ENCODE data around the gene MFSD12.
"Not testable (repeated sequence)": the region's sequence is repeated elsewhere in the genome, so short reads cannot be mapped to it uniquely, and the experiment has no call there.

Gene MFSD12

DNA sequence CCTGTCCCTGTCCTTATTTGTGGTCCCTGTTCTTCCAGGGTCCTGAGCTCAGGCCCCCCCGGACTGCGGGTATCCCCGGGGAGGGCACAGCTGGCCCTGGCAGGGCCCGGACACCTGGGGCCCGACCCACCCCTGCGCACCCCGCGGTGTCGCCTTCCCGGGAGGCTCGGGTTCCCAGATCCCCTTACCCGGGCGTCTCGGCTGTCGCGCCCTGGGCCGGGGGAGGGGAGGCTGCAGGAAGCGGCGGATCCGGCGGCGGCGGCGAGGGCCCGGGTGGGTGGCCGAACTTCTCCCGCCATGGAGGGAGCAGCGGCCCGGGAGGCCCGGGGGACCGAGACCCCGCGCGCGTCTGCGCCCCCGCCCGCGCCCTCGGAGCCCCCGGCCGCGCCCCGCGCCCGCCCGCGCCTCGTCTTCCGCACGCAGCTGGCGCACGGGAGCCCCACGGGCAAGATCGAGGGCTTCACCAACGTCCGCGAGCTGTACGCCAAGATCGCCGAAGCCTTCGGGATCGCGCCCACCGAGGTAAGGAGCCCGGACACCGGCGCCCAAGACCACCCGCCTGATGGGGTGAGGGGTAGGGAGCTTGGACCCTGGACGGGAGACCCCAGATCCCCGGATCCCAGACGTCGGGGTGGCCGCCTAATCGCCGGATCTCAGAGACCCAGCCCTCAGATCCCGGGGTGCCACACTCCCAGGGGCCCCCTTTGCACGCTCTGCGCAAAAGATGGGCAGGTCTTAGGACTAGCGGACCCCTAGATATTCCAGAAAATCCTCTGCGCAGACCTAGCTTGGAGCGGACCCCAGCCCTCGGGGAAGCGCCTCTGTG lies 28.1 kb upstream of the MFSD12 start, which contains the start of gene GIPC3:
Gene GIPC3 (plus strand): TSS at position 178 of the 826 bp plus-strand sequence. CDS start 120 bp downstream, at position 298.
- no peak for DNase-seq (ENCODE audit: low read depth, low spot score)
- TF ChIP-seq, protein P1, sequence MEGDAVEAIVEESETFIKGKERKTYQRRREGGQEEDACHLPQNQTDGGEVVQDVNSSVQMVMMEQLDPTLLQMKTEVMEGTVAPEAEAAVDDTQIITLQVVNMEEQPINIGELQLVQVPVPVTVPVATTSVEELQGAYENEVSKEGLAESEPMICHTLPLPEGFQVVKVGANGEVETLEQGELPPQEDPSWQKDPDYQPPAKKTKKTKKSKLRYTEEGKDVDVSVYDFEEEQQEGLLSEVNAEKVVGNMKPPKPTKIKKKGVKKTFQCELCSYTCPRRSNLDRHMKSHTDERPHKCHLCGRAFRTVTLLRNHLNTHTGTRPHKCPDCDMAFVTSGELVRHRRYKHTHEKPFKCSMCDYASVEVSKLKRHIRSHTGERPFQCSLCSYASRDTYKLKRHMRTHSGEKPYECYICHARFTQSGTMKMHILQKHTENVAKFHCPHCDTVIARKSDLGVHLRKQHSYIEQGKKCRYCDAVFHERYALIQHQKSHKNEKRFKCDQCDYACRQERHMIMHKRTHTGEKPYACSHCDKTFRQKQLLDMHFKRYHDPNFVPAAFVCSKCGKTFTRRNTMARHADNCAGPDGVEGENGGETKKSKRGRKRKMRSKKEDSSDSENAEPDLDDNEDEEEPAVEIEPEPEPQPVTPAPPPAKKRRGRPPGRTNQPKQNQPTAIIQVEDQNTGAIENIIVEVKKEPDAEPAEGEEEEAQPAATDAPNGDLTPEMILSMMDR (IDR thresholded peaks at IDR 0.05; ENCODE audit: low read depth, low read length), result no peak
- in situ Hi-C loops (cut with HindIII; ENCODE audit: low sequenced_read_pairs), result no loop called here
- H3K4me3 ChIP-seq (ENCODE audit: low read depth, low read length), result peak within 1 kb of the TSS; percentile 36

DNA sequence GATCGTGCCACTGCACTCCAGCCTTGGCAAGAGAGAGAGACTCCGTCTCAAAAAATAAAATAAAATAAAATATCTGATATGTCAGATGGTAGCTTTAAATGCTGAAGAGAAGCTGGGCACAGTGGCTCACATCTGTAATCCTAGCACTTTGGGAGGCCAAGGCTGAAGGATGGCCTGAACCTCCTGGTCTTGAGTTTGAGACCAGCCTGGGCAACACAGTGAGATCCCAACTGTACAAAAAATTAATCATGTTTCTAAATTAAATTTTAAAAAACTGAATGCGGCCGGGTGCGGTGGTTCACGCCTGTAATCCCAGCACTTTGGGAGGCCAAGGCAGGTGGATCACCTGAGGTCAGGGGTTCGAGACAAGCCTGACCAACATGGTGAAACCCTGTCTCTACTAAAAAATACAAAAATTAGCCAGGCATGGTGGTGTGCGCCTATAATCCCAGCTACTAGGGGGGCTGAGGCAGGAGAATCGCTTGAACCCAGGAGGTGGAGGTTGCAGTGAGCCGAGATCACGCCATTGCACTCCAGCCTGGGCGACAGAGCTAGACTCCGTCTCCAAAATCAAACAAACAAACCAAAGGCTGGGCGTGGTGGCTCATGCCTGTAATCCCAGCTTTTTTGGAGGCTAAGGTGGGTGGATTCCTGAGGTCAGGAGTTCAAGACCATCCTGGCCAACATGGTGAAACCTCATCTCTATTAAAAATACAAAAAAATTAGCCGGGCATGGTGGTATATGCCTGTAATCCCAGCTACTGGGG lies 26.8 kb upstream of the MFSD12 start:
- in situ Hi-C loops (cut with HindIII; ENCODE audit: low sequenced_read_pairs), result not testable (repeated sequence)

DNA sequence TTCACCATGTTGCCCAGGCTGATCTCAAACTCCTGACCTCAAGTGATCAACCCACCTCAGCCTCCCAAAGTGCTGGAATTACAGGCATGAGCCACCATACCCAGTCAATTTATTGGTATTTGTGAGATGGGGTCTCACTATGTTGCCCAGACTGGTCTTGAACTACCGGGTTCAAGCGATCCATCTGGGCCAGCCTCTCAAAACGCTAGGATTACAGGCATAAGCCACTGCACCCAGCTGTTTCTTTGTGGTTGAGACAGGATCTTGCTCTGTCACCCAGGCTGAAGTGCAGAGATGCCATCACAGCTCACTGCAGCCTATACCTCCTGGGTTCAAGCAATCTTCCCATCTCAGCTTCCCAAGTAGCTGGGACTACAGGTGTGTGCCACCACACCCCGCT lies 24.4 kb upstream of the MFSD12 start:
- DNase-seq (ENCODE audit: low read depth, low spot score); in situ Hi-C loops (cut with HindIII; ENCODE audit: low sequenced_read_pairs); H3K4me3 ChIP-seq (ENCODE audit: low read depth, low read length): not testable (repeated sequence)

More for the DNA sequence above, 26.8 kb upstream of the MFSD12 start:
- not testable (repeated sequence) for H3K4me3 ChIP-seq (ENCODE audit: low read depth, low read length); DNase-seq (ENCODE audit: low read depth, low spot score)

DNA sequence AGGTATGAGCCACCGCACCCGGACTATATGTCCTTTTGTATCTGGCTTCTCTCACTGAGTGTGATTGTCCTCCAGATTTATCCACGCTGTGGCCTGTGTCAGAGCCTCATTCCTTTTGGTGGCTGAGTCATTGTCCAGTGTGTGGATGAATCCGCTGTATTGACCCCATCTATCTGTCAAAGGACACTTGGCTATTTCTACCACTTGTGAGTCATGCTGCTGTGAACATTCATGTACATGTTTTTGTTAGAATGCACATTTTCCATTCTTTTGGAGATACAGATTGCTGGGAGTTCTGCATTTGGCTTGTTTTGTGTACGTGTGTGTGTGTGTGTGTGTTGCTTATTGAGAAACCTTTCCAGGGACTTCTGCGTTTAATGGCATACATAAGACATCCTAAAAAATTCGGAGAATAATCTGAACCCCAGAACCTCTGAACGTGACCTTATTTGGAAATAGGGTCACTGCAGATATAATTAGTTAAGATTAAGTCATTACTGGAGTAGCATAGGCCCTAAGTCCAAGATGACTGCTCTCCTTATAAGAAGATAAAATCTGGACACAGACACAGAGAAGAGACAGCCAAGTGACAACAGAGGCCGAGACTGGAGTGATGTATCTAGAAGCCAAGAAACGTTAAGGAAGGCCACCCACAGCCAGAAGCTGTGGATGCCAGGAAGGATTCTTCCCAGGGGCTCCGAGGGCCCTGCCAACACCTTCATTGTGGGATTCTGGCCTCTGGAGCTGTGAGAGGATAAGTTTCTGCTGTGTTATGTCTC lies 23.0 kb upstream of the MFSD12 start:
- TF ChIP-seq, protein P1 (IDR thresholded peaks at IDR 0.05; ENCODE audit: low read depth, low read length), result no peak
- DNase-seq (ENCODE audit: low read depth, low spot score), result peak; percentile 93
- H3K4me3 ChIP-seq (ENCODE audit: low read depth, low read length), result no peak overlapping the region
- in situ Hi-C loops (cut with HindIII; ENCODE audit: low sequenced_read_pairs), result no loop called here

DNA sequence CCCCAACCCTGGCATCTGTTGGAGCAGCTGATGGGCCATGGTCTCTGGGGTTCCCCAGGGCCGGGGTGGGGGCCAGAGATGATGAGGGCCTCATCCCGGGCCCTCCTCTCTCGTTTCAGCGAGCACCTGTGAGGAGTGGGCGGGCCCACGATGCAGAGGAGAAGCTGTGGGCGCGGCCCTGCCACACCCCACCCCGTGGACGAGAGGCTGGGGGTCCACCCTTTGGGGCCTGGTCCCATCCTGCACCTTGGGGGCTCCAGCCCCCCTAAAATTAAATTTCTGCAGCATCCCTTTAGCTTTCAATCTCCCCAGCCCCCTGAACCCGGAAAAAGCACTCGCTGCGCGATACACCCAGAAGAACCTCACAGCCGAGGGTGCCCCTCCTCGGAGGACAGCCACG lies 21.0 kb upstream of the MFSD12 start:
- in situ Hi-C loops (cut with HindIII; ENCODE audit: low sequenced_read_pairs), result no loop called here
- TF ChIP-seq, protein P1 (IDR thresholded peaks at IDR 0.05; ENCODE audit: low read depth, low read length), result no peak
- no peak for DNase-seq (ENCODE audit: low read depth, low spot score)

DNA sequence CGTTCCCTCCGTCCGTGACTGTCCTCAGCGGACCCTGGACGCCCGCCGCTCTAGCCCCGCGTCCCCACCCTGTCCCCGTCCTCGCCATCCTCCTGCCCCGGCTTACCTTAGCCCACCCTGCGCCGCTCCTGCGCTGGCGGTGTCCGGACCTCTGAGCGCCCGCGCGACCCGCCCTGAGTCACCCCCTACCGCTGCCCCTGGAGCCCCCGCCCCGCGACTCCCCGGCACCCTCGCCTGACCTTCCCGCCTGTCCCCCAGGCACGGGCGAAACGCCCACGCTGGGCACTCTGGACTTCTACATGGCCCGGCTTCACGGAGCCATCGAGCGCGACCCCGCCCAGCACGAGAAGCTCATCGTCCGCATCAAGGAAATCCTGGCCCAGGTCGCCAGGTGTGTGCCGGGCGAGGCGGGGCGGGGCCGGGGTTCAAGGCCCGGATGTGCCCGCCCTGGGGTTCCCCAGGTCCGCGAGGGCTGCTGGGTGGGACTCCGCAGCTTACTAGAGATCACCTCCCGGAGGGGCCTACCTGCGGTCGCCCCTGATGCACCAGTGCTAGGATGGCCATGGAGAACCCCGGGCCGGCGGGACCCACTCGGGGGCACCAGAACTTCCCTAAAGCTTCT lies 20.4 kb upstream of the MFSD12 start:
- H3K4me3 ChIP-seq (ENCODE audit: low read depth, low read length), result no peak overlapping the region
- TF ChIP-seq, protein P1 (IDR thresholded peaks at IDR 0.05; ENCODE audit: low read depth, low read length), result no peak
- in situ Hi-C loops (cut with HindIII; ENCODE audit: low sequenced_read_pairs), result no loop called here
- DNase-seq (ENCODE audit: low read depth, low spot score), result no peak

More for the DNA sequence above, 21.0 kb upstream of the MFSD12 start:
- no peak overlapping the region for H3K4me3 ChIP-seq (ENCODE audit: low read depth, low read length)
